Mesodermal cell (in vitro differentiated cells): ENCODE data around the gene PTGES2.
A peak's percentile ranks its signal among the peaks of the same experiment; 100 is the strongest.

Experiments used
- H3K27ac ChIP-seq: 2 replicates; pipeline ENCODE4 v1.7.0; 2013; ENCODE audit warnings: mild to moderate bottlenecking, low read depth, low read length, moderate library complexity; ENCODE audit not compliant: severe bottlenecking
- H3K36me3 ChIP-seq: 2 replicates; pipeline ENCODE4 v1.7.1; 2013; ENCODE audit warnings: mild to moderate bottlenecking, low read length, moderate library complexity; ENCODE audit not compliant: control insufficient read depth, insufficient read depth
- H3K4me1 ChIP-seq: one replicate; pipeline ENCODE4 v1.7.1; 2013; ENCODE audit warnings: mild to moderate bottlenecking, low read length; ENCODE audit not compliant: insufficient read depth, control insufficient read depth, poor library complexity, severe bottlenecking
- H3K4me3 ChIP-seq: 2 replicates; pipeline ENCODE4 v1.7.0; 2013; ENCODE audit warnings: low read length, control low read depth, mild to moderate bottlenecking; ENCODE audit not compliant: insufficient read depth, poor library complexity, severe bottlenecking; ENCODE audit errors: extremely low read depth
- H3K9me3 ChIP-seq: 2 replicates; pipeline ENCODE4 v1.7.1; 2013; ENCODE audit warnings: mild to moderate bottlenecking, low read length, moderate library complexity; ENCODE audit not compliant: control insufficient read depth
- WGBS, 2 experiments: methylation state at CpG; one replicate each; pipeline ENCODE4 v1.1.5; 2013; ENCODE audit warnings: missing lambda C conversion rate in 2 of 2; ENCODE audit not compliant: insufficient coverage in 2 of 2; 5-methylcytosine and 5-hydroxymethylcytosine counted together

PTGES2 gene

DNA sequence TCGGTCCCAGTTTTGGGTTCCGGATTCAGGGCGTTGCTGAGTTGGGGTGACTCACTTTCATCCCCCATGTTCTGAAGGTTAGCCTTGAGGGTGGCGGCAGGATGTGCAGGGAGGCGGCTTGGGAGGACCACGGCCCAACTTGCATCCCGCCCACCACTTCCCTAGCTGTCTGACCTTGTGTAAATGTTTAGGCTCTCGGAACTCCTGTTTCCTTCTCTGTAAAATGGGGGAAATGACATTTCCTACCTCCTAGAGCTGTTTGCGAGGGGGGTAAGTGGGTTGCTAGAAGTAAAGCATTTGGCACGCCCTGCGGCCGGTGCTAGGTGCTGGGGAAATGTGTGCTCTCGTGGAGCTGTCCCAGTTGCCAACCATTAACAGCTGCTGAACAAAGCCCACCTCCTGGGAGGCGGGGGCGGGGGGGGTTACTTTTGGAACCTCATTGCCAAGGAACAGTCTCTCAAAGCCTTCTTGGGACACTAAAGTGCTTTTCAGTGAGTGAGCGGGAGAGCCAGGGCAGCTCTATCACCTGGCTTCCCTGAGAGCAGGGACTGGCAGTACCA lies 27.5 kb downstream of the PTGES2 start:
- Histone ChIP-seq H3K36me3 (peaks cover 46% of the 10 kb centered on the region), H3K27ac (peak overlapping the region; percentile 100), H3K4me3 (peak overlapping the region; percentile 50), H3K4me1 (peaks cover 33% of the 10 kb centered on the region), H3K9me3 (no peaks in the 10 kb centered on the region)
- 93 to 94% methylated on average over 8 to 14 of the region's 16 CpGs for WGBS, 2 experiments

DNA sequence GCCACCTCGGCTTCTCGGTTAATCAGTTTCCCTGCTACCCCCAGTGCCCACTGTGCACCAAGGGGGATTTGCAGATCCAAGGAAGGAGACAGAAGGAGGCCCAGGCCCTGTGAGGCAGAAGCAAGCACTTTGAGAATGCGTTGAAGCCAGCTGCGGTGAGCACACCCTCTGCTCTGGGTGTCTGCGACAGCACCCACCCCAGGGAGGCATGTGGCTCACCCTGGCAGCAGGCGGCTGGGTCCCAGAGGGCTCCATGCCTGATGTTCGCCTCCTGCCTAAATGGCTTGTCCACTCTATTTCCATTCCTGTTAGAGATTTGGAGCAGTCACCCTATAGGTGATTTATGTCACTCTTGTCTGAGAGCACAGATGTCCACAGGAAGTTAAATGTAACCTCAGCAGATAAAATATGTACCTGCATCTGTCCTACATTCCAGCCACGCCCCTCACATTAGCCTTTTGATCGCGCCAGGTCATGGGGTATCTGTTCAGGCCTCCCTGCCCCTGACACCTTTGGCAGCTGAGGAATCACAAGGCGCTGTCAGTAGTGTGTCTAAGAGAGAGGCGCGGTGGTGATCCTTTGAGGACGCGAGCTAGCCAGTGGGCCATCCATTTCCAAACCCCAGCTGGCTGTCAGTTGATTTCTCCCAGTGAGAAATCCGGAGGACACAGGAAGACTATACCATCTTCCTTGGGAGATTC lies 28.1 kb downstream of the PTGES2 start:
- 68 to 72% methylated on average over 12 to 15 of the region's 16 CpGs for WGBS, 2 experiments
- Histone ChIP-seq H3K27ac (peak overlapping the region; percentile 100), H3K36me3 (peaks cover 44% of the 10 kb centered on the region), H3K4me1 (peaks cover 37% of the 10 kb centered on the region), H3K9me3 (no peaks in the 10 kb centered on the region), H3K4me3 (peak overlapping the region; percentile 50)

DNA sequence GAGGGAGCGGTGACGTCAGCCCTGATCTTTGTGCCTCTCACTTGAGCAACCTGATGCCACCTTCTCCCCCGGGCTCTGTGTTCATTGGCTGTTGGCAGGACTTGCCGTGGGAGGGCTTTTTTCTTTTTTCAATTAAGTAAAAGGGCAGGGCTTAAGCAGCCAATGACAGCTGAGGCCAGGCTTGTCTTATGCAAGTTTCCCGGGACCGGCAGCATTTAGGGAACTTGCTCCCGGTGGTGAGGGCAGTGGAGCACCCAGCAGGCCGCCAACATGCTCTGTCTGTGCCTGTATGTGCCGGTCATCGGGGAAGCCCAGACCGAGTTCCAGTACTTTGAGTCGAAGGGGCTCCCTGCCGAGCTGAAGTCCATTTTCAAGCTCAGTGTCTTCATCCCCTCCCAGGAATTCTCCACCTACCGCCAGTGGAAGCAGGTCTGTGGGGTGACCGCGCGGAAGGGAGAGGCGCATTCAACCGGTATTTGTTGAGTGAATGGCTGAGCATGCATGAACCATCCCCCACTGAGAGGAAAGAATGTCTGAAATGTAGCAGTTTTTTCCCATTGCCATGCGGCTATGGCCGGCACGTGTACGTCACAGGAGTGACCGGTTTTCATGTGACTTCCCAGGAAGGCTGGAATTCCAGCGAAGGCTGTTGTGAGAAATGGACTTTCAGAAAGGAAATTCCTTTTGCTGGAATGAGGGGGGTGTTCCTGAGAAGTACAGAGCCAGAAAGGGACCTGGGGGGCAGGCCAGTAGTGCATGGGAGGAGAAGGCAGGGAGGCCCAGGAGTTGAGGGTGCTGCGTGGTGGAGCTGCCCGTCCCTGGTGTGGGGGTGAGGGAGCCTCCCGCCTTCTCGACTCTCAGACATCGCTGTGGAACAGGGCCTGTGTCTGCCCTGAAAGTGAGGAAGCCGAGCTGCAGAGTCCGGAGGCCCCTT lies 29.0 kb downstream of the PTGES2 start:
- WGBS, 2 experiments = 3 to 5% methylated on average over 18 to 21 of the region's 32 CpGs

DNA sequence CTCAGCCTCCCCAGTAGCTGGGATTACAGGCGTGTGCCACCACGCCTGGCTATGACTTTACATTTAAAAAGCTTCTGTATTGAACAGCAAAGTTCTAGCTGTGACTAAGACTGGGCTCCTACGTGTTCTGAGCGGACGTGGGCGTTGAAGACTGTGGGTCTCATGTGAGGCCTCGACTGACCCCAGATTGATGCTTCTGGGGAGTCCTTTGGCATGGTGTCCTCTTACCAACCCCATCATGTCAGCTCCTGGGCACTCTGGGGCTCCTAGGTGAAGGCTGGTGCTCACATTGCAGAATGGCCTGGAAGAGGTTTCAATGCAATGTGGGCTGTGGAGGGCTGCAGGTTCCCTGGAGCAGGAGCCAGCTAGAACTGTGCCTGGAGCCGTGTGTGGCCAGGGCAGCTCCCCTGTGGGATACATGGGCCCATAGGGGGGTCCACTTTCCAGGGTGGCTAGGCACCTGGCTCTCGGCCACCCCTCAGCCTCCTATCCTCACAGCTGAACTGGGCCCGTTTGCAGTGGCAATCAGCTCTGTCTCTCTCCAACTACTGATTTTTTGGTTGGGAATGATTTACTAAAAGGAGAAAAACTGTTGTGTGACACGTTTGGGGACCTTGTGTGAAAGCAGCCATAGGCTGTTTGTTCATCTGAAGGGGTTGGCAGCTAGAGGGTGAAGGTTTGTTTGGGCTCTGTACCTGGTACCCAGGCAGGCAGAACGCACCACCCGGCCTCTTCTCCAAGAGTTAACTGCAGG lies 29.8 kb downstream of the PTGES2 start:
- H3K36me3 ChIP-seq = peaks cover 27% of the 10 kb centered on the region
- peak overlapping the region; percentile 50 for H3K4me3 ChIP-seq
- 60 to 69% methylated on average over 10 to 11 of the region's 13 CpGs for whole genome bisulfite sequencing, 2 experiments
- H3K9me3 ChIP-seq = no peaks in the 10 kb centered on the region
- peak overlapping the region; percentile 100 for H3K27ac ChIP-seq
- peaks cover 49% of the 10 kb centered on the region for H3K4me1 ChIP-seq

More for the DNA sequence above, 29.0 kb downstream of the PTGES2 start:
- Histone ChIP-seq H3K4me3 (peak overlapping the region; percentile 50), H3K4me1 (peaks cover 41% of the 10 kb centered on the region), H3K9me3 (no peaks in the 10 kb centered on the region), H3K27ac (peak overlapping the region; percentile 100), H3K36me3 (peaks cover 35% of the 10 kb centered on the region)

DNA sequence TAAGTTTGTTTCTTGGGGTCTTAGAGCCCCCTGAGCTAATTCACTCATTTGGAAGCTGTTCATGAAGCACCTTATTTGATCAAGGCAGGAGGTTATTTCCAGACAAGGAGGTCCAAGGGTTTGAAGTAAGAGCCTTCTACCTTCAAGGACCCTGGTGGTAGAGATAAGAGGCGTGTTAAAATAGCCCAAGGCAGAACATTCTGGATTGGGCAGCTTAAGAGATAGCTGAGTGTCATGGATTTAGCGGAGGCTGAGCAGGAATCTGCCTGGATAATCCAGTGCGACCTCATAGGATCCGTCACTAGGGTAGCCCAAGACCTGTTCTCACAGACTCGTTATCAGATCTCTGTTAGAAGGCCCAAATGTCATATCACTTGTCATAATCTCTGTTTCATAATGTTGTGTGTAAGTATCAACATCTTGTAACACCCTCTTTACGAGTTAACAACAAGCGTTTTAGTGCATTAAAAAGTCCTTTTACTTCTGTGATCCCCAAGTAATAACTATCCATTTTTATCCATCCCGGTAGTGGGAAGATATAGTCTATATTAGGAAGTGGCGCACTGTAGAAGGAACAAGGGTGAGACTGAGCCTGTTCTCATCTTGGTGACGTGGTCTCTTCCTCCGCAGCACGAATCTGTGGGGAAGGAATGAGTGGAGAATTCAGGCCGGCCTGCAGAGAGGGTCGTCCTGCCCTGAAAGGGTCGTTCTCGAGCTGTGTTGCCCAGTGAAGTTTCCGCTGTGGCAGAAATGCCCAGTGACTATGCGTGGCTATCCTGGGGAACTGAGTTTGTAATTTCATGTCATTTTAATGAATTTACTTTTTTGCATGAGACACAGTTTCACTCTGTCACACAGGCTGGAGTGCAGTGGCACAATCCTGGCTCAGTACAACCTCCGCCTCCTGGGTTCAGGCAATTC lies 30.7 kb downstream of the PTGES2 start:
- peaks cover 54% of the 10 kb centered on the region for H3K4me1 ChIP-seq
- peaks cover 19% of the 10 kb centered on the region for H3K36me3 ChIP-seq
- WGBS, 2 experiments = 85 to 87% methylated on average over 15 to 16 of the region's 19 CpGs
- H3K9me3 ChIP-seq = no peaks in the 10 kb centered on the region
- H3K27ac ChIP-seq = peak overlapping the region; percentile 100
- H3K4me3 ChIP-seq = no peak overlapping the region

DNA sequence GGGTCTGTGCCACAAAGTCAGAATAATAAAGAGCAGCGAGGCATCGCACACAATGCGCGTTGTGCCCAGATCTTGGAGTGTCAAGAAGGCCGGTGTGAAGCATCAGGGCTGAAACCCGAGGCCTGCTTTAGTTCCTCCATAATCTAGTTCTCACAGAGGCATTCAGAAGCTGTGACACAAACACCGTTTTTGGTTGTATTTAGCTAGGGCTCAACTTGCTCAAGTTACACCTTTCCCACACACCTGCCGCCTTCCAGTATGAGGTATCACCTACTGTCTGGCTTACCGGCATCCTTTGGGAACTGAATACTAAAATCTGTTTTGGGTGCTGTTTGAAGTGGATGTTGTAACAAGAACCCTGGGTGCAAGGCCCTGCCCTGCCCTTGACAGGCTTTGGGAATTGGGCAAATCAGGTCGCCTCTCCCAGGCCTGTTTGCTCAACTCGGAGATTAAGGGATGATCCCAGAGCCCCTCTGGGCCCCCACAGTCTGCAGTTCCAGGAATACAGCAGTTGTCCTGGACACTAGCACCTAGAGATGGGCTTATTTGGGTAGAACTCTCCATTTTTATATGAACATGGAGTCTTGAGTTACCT lies 32.5 kb downstream of the PTGES2 start:
- H3K27ac ChIP-seq = peak overlapping the region; percentile 95
- 74 to 81% methylated on average over 9 to 11 of the region's 11 CpGs for WGBS, 2 experiments

DNA sequence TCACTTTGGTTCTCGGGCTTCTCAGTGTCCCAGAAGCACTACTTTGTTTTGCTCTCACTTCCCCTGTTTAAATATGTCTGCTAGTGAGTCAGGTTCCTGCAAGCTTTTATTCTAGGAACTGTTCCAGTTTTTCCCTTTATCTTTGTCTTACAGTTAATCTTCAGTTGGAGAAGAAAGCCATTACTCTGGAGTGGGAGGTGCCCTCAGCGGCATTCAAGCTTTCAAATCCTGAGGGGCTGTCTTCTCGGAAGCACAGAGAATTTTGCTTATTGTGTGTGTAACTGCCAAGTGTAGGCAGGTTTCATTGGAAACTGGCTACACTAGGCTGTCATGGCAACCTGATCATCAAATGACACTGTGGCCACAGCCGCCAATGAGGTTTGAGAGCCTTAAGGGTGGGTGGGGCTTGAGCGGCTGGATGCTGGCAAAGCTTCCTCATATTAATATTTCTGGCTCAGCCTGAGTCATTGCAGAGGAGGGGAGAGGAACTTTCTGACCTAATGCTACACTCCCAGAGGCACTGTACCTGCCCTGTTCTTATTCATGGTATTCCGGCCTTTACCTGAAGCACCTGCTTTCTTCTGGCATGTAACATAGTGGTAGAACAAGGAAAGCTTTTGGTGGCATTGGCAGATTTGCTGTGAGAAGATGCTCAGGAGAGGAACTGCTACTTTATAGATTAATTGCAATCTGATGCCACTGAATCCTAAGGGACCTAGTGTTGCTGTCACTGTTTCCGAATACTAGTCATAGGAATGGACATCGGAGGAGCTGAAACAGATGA lies 33.2 kb downstream of the PTGES2 start:
- Histone ChIP-seq H3K4me1 (peaks cover 39% of the 10 kb centered on the region), H3K4me3 (no peak overlapping the region), H3K27ac (peak overlapping the region; percentile 95), H3K9me3 (no peaks in the 10 kb centered on the region), H3K36me3 (peaks cover 4% of the 10 kb centered on the region)
- 86% methylated on average over 6 to 7 of the region's 8 CpGs for WGBS, 2 experiments

More for the DNA sequence above, 32.5 kb downstream of the PTGES2 start:
- Histone ChIP-seq H3K9me3 (no peaks in the 10 kb centered on the region), H3K4me3 (no peak overlapping the region), H3K36me3 (peaks cover 4% of the 10 kb centered on the region), H3K4me1 (peaks cover 46% of the 10 kb centered on the region)

DNA sequence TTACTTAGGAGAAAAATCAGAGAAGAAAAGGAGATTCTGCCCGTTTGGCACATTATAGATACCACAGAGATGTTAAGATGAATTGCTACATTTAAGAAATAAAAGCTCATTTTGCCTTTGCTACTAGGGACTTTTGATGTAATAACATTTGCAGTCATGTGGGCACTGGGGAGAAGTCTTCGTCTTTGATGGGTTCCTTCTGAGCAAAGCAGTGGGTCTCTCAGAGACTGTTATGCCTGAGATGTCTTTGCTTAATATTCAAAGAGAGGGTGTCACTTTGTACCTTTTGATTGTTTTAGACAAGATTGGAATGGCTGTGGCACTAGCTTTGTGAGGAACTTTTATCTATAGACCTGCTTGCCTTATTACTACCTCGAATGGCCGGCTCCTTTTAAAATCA lies 34.5 kb downstream of the PTGES2 start:
- Histone ChIP-seq H3K4me1 (peaks cover 37% of the 10 kb centered on the region), H3K27ac (peak overlapping the region; percentile 95), H3K9me3 (no peaks in the 10 kb centered on the region), H3K36me3 (peaks cover 7% of the 10 kb centered on the region), H3K4me3 (no peak overlapping the region)
- 84 to 97% methylated on average over 3 of the region's 4 CpGs for WGBS, 2 experiments
